GM19193 (cell line): Measurements from ENCODE around the gene PTGER2.

Experiments used
- POLR2A ChIP-seq: IDR thresholded peaks from 4 replicates; pipeline ENCODE4 v1.6.1; 2011; ENCODE audit not compliant: insufficient read depth, insufficient read length; ENCODE audit errors: extremely low read depth

Gene PTGER2

GRCh38 chr14:52342849-52343596 lies 28.9 kb downstream of the PTGER2 start:
- TF ChIP-seq POLR2A: no peak

GRCh38 chr14:52346778-52347177 lies 32.7 kb downstream of the PTGER2 start:
- TF ChIP-seq POLR2A: no peak

GRCh38 chr14:52348279-52348678 lies 34.2 kb downstream of the PTGER2 start:
- no peak for TF ChIP-seq POLR2A

- TF ChIP-seq POLR2A: no peak
These were observed 34.7 kb downstream of the PTGER2 start for GRCh38 chr14:52348776-52349175.

GRCh38 chr14:52349731-52350130 lies 35.6 kb downstream of the PTGER2 start:
- no peak for TF ChIP-seq POLR2A

- no peak for TF ChIP-seq POLR2A
These were observed 36.3 kb downstream of the PTGER2 start for GRCh38 chr14:52350445-52350844.

GRCh38 chr14:52351233-52352060 lies 37.3 kb downstream of the PTGER2 start:
- TF ChIP-seq POLR2A: no peak

- no peak for TF ChIP-seq POLR2A
These were observed 38.0 kb downstream of the PTGER2 start for GRCh38 chr14:52352061-52352491.

GRCh38 chr14:52352569-52352968 lies 38.5 kb downstream of the PTGER2 start:
- TF ChIP-seq POLR2A: no peak

GRCh38 chr14:52354242-52354641 lies 40.1 kb downstream of the PTGER2 start:
- no peak for TF ChIP-seq POLR2A

- TF ChIP-seq POLR2A: no peak
These were observed 40.9 kb downstream of the PTGER2 start for GRCh38 chr14:52355016-52355431.

GRCh38 chr14:52355526-52355925 lies 41.4 kb downstream of the PTGER2 start:
- no peak for TF ChIP-seq POLR2A

GRCh38 chr14:52356025-52356424 lies 41.9 kb downstream of the PTGER2 start:
- TF ChIP-seq POLR2A: no peak

- TF ChIP-seq POLR2A: no peak
These were observed 46.7 kb downstream of the PTGER2 start for GRCh38 chr14:52360831-52361230.

- TF ChIP-seq POLR2A: no peak
These were observed 49.1 kb downstream of the PTGER2 start for GRCh38 chr14:52363041-52363704.
